ENCODE data around the gene PRKCE.

DNA sequence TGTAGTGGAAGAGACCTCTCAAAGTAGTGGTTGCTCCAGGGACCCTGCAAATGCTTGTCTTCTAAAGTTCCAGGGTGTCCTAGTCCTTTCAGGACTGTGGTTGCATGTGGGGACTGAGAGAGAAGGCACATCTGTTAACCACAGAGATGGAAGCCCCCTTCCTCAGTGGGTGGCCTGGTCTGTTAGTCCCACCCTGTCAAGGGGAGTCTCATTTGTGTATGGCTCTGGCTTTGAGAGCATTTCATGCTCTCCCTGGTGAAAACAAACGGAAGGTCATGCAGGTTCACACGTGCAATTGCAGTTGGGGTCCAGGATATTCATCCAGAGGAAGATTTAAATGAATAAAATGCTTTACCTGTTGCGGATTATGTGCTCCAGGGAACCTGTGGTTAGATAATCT is 219.6 kb downstream of the PRKCE start:
- TF ChIP-seq CTCF (IDR thresholded peaks at IDR 0.05), result no peak
- no peak for TF ChIP-seq POLR2A (IDR thresholded peaks at IDR 0.05)
